Esophagus muscularis mucosa (tissue), 4 donors: ENCODE measurements around the gene PSMD5.

ENCODE experiments used
- CTCF ChIP-seq, 3 experiments: fragments of 200-600 bp in 2 of 3; fragments of 450-650 bp in 1 of 3; sonication (generic) in 2 of 3; IDR thresholded peaks; one replicate each; pipeline ENCODE4 v1.5.1; 2017 to 2019; ENCODE audit warnings: antibody characterized with exemption in 3 of 3, mild to moderate bottlenecking in 2 of 3, moderate library complexity in 1 of 3
- EP300 ChIP-seq: sonication (generic); formaldehyde crosslinking; IDR thresholded peaks from one replicate; pipeline ENCODE4 v1.6.1; 2017; ENCODE audit warnings: antibody characterized with exemption
- POLR2A ChIP-seq: fragments of 450-650 bp; IDR thresholded peaks from one replicate; pipeline ENCODE4 v1.6.1; 2017; ENCODE audit warnings: antibody characterized with exemption, moderate library complexity, mild to moderate bottlenecking, low read depth
- POLR2AphosphoS5 ChIP-seq, 2 donors: sonication (generic); formaldehyde crosslinking; IDR thresholded peaks; one replicate each; pipeline ENCODE4 v1.6.1; 2017; ENCODE audit warnings: antibody characterized with exemption in 2 of 2

GRCh38 chr9:120767451-120767850 is 75.3 kb downstream of the PSMD5 start:
- no peak for TF ChIP-seq CTCF (IDR thresholded peaks at IDR 0.05)
- no peak for TF ChIP-seq POLR2AphosphoS5 (IDR thresholded peaks at IDR 0.05)
- TF ChIP-seq POLR2A = no peak
- TF ChIP-seq EP300 = no peak
